ENCODE data around the gene PRRC1. TPM values are rescaled to one million over a fixed set of nuclear protein-coding genes. Genes with fewer than 3 reads are reported as not detected.

The PRRC1 gene
- 43.7 and 47.0 TPM in 2 replicates for total RNA-seq

DNA sequence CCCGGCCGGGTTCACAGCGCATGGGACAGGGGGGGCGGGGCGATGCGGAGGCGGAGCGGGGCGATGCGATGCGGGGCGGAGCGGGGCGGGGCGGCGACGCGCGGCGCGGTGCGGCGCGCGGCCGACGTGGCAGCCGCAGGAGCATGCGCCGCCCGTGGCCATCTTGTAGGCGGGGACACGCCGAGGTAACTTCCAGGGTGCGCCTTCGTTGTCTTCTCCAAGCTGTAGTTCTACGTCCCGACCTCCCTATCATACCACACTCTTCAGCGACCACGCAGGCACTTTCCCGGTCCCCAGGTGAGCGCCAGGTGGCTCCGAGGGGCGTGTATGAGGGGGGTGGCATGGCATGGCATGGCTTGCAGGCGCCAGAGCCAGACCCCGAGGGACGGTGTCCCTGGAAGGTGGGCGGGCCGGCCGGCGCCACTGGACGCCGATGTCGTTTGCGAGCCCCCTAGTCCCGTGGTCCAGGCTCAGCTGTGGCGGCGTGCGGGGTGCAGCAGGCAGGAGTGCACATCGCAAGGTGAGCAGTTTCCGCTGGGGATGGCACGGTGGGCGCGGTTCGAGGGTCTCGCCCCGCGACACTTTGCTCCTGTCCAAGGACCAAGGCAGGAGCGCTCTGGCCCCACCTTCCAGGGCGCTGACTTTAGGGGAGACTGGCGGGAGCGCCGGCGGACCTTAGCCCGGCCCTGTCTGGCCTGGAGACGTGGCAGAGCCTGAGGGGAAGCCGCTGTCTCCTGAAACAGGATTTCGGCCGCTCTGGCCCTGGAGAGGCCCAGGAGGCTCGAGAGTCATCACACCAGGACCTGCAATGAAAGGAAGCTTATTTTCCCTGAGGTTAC, at the start of gene PRRC1:
Gene PRRC1 (plus strand): TSS at position 161 of the 839 bp plus-strand sequence. CDS start 5,840 bp downstream, outside the sequence.
- peaks cover 4% of the 10 kb centered on the region for H3K36me3 ChIP-seq (ENCODE audit: control insufficient read depth, insufficient read depth, low read length)
- no peak for FAIRE-seq

GRCh38 chr5:127471211-127471610, 46.2 kb upstream of the PRRC1 start:
- Histone ChIP-seq H3K36me3 (ENCODE audit: control insufficient read depth, insufficient read depth, low read length) (no peaks in the 10 kb centered on the region), H3K27me3 (ENCODE audit: control insufficient read depth, insufficient read depth, low read length) (peaks cover 4% of the 10 kb centered on the region), H3K4me3 (ENCODE audit: low read depth, low read length) (no peak overlapping the region)
- DNase-seq (ENCODE audit: low read depth): no peak
- no peak for FAIRE-seq
- TF ChIP-seq CTCF (IDR thresholded peaks at IDR 0.05; ENCODE audit: insufficient read depth, low read length, severe bottlenecking): no peak

More for the DNA sequence above, at the start of gene PRRC1:
- Histone ChIP-seq H3K27me3 (ENCODE audit: control insufficient read depth, insufficient read depth, low read length) (no peaks in the 10 kb centered on the region), H3K4me3 (ENCODE audit: low read depth, low read length) (peak within 1 kb of the TSS; percentile 99)
- TF ChIP-seq CTCF (IDR thresholded peaks at IDR 0.05; ENCODE audit: insufficient read depth, low read length, severe bottlenecking): no peak
- peak; percentile 72 for DNase-seq (ENCODE audit: low read depth)

DNA sequence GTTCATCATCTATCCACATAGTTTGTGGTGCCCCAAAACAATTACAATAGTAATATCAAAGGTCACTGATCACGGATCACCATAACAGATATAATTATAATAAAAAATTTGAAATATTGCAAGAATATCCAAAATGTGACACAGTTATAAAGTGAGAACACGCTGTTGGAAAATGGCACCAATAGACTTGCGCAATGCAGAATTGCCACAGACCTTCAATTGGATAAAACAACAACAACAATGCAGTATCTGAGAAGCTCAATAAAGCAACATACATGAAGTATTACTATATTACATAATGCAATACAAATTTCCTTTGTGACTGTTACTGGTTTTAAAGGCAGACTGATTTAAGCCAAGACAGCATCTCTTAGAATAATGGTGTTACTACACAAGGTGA, 44.7 kb upstream of the PRRC1 start:
- Histone ChIP-seq H3K4me3 (ENCODE audit: low read depth, low read length) (no peak overlapping the region), H3K36me3 (ENCODE audit: control insufficient read depth, insufficient read depth, low read length) (no peaks in the 10 kb centered on the region), H3K27me3 (ENCODE audit: control insufficient read depth, insufficient read depth, low read length) (peaks cover 4% of the 10 kb centered on the region)
- DNase-seq (ENCODE audit: low read depth): no peak
- no peak for TF ChIP-seq CTCF (IDR thresholded peaks at IDR 0.05; ENCODE audit: insufficient read depth, low read length, severe bottlenecking)
- no peak for FAIRE-seq

DNA sequence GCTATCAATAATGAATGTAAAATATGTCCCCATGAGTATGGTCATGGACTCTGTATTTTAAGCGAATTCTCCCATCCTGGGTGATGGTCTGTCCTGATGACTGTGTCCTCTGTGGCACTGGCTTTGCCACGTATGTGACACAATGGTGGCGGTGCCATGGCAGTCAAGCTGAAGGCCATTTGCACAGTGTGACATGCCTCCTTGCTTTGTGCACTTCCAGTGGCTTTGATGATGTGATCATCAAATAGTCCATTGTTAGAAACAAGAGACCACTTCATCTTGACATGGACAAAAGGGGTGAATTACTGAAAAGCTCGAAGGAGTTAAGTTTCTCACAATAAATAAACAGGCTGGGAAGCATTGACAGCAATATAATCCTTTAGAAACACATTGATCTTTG, 31.0 kb upstream of the PRRC1 start:
- no peak for TF ChIP-seq CTCF (IDR thresholded peaks at IDR 0.05; ENCODE audit: insufficient read depth, low read length, severe bottlenecking)
- Histone ChIP-seq H3K27me3 (ENCODE audit: control insufficient read depth, insufficient read depth, low read length) (no peaks in the 10 kb centered on the region), H3K4me3 (ENCODE audit: low read depth, low read length) (no peak overlapping the region), H3K36me3 (ENCODE audit: control insufficient read depth, insufficient read depth, low read length) (no peaks in the 10 kb centered on the region)
- FAIRE-seq (no peak), DNase-seq (ENCODE audit: low read depth) (no peak)

DNA sequence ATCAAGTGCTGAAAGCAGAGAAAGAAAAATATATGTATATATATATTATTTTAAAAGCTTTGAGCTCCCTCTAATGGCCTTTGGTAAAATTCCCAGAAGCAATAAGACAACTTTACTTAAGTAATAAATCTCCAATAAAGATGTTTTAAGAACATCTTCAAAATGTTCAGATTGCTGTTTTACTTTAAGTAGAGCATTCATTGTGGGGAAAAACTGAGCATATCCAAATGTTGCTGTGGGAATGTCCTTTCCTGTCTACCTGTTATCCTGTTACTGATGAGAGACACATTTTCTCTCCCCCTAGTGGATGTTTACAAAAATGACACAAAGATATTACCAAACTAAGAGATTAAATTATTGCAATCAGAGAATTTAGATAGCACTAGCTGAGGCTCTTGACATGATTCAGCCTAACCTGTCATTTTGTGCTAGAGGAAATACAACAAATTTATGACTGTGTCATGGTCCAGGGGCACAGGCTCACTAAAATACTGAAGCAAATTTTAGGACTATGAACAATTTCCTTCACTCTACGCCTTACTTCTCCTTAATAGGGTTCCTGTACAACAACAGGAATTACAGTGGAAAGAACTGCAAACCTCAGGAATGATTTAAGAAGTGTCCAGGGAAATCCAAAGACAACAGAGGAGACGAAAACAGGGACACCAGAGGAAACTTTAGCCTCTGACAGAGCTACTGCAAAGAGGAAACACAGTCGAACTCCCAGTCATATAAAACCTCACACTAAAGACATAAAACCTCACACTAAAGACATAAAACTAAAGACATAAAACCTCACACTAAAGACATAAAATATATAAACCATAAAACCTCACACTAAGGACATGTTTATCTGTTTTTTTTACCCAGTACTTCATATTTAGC, 24.3 kb upstream of the PRRC1 start:
- Histone ChIP-seq H3K36me3 (ENCODE audit: control insufficient read depth, insufficient read depth, low read length) (no peaks in the 10 kb centered on the region), H3K4me3 (ENCODE audit: low read depth, low read length) (no peak overlapping the region), H3K27me3 (ENCODE audit: control insufficient read depth, insufficient read depth, low read length) (no peaks in the 10 kb centered on the region)
- no peak for FAIRE-seq
- peak; percentile 53 for TF ChIP-seq CTCF (IDR thresholded peaks at IDR 0.05; ENCODE audit: insufficient read depth, low read length, severe bottlenecking)
- peak; percentile 53 for DNase-seq (ENCODE audit: low read depth)

All from bronchial epithelial cell (primary cell).